ENCODE measurements around the gene MPZ.

The MPZ gene

GRCh38 chr1:161314201-161314981, 4.6 kb upstream of the MPZ start, which contains the start of gene SDHC:
TSS of gene SDHC (plus strand) at chr1:161314381. CDS start at chr1:161314406, 25 bp downstream.
- peaks cover 2% of the 10 kb centered on the region for H3K4me1 ChIP-seq (ENCODE audit: control insufficient read depth, low read depth, low read length)
- H3K36me3 ChIP-seq (ENCODE audit: control insufficient read depth, insufficient read depth, low read length): no peaks in the 10 kb centered on the region
- peak within 1 kb of the TSS; percentile 80 for H3K27ac ChIP-seq (ENCODE audit: low read depth, low read length)
- H2AK5ac ChIP-seq (ENCODE audit: low read length): no peak within 1 kb of the TSS
- H3K4ac ChIP-seq (ENCODE audit: low read depth, low read length): no peak within 1 kb of the TSS
- H3K4me2 ChIP-seq (ENCODE audit: low read length): peak within 1 kb of the TSS; percentile 81
- H2BK120ac ChIP-seq (ENCODE audit: low read depth, low read length): no peak within 1 kb of the TSS
- H2BK5ac ChIP-seq (ENCODE audit: low read length): no peak within 1 kb of the TSS
- no peak within 1 kb of the TSS for H2BK15ac ChIP-seq (replicated peaks; ENCODE audit: low read depth)
- H3K56ac ChIP-seq (ENCODE audit: low read length): peak within 1 kb of the TSS; percentile 95
- H4K5ac ChIP-seq (ENCODE audit: low read length): no peak within 1 kb of the TSS
- peak within 1 kb of the TSS; percentile 92 for H3K9ac ChIP-seq (ENCODE audit: low read length)
- no peak within 1 kb of the TSS for H3K23ac ChIP-seq (ENCODE audit: low read length)
- H3K79me2 ChIP-seq (ENCODE audit: control insufficient read depth, insufficient read depth, low read length): peaks cover 6% of the 10 kb centered on the region
- H3K4me3 ChIP-seq (ENCODE audit: low read length): peak within 1 kb of the TSS; percentile 86
- DNase-seq: peak; percentile 96
- peak within 1 kb of the TSS; percentile 82 for H3K18ac ChIP-seq (ENCODE audit: low read length)
- peak within 1 kb of the TSS; percentile 97 for H4K8ac ChIP-seq (ENCODE audit: low read depth, low read length)
- peaks cover 3% of the 10 kb centered on the region for H3K79me1 ChIP-seq (ENCODE audit: low read length)
- WGBS (ENCODE audit: extremely low coverage, insufficient coverage, low lambda C conversion rate): no CpG with 5 or more reads among the region's 45 CpGs
- H3K27me3 ChIP-seq (ENCODE audit: insufficient read depth, low read length, poor library complexity): no peaks in the 10 kb centered on the region

- Histone ChIP-seq H3K79me2 (ENCODE audit: control insufficient read depth, insufficient read depth, low read length) (peaks cover 6% of the 10 kb centered on the region), H3K4me2 (ENCODE audit: low read length) (peak overlapping the region; percentile 48), H4K5ac (ENCODE audit: low read length) (no peak overlapping the region), H3K23ac (ENCODE audit: low read length) (no peak overlapping the region), H3K4me3 (ENCODE audit: low read length) (peak overlapping the region; percentile 10), H2BK120ac (ENCODE audit: low read depth, low read length) (no peak overlapping the region), H2AK5ac (ENCODE audit: low read length) (no peak overlapping the region), H3K9ac (ENCODE audit: low read length) (peak overlapping the region; percentile 86), H4K8ac (ENCODE audit: low read depth, low read length) (no peak overlapping the region), H3K27me3 (ENCODE audit: insufficient read depth, low read length, poor library complexity) (no peaks in the 10 kb centered on the region), H3K4me1 (ENCODE audit: control insufficient read depth, low read depth, low read length) (peaks cover 2% of the 10 kb centered on the region), H2BK5ac (ENCODE audit: low read length) (no peak overlapping the region), H3K36me3 (ENCODE audit: control insufficient read depth, insufficient read depth, low read length) (no peaks in the 10 kb centered on the region), H3K56ac (ENCODE audit: low read length) (peak overlapping the region; percentile 87), H3K27ac (ENCODE audit: low read depth, low read length) (peak overlapping the region; percentile 39), H3K79me1 (ENCODE audit: low read length) (peaks cover 3% of the 10 kb centered on the region), H2BK15ac (replicated peaks; ENCODE audit: low read depth) (no peak overlapping the region), H3K4ac (ENCODE audit: low read depth, low read length) (no peak overlapping the region), H3K18ac (ENCODE audit: low read length) (no peak overlapping the region)
- WGBS (ENCODE audit: extremely low coverage, insufficient coverage, low lambda C conversion rate): no CpG with 5 or more reads among the region's 28 CpGs
- no peak for DNase-seq
These were observed 3.9 kb upstream of the MPZ start for GRCh38 chr1:161313554-161314200.

GRCh38 chr1:161311595-161312181, 1.9 kb upstream of the MPZ start:
- no peak overlapping the region for H3K56ac ChIP-seq (ENCODE audit: low read length)
- H3K79me1 ChIP-seq (ENCODE audit: low read length): peaks cover 2% of the 10 kb centered on the region
- no peak overlapping the region for H3K27ac ChIP-seq (ENCODE audit: low read depth, low read length)
- no peaks in the 10 kb centered on the region for H3K36me3 ChIP-seq (ENCODE audit: control insufficient read depth, insufficient read depth, low read length)
- no peaks in the 10 kb centered on the region for H3K27me3 ChIP-seq (ENCODE audit: insufficient read depth, low read length, poor library complexity)
- H2BK120ac ChIP-seq (ENCODE audit: low read depth, low read length): no peak overlapping the region
- no peak overlapping the region for H3K4ac ChIP-seq (ENCODE audit: low read depth, low read length)
- H4K8ac ChIP-seq (ENCODE audit: low read depth, low read length): no peak overlapping the region
- no peak overlapping the region for H3K4me2 ChIP-seq (ENCODE audit: low read length)
- H3K4me3 ChIP-seq (ENCODE audit: low read length): no peak overlapping the region
- H3K18ac ChIP-seq (ENCODE audit: low read length): no peak overlapping the region
- peaks cover 6% of the 10 kb centered on the region for H3K79me2 ChIP-seq (ENCODE audit: control insufficient read depth, insufficient read depth, low read length)
- DNase-seq: no peak
- no CpG with 5 or more reads among the region's 4 CpGs for WGBS (ENCODE audit: extremely low coverage, insufficient coverage, low lambda C conversion rate)
- peaks cover 2% of the 10 kb centered on the region for H3K4me1 ChIP-seq (ENCODE audit: control insufficient read depth, low read depth, low read length)
- no peak overlapping the region for H3K9ac ChIP-seq (ENCODE audit: low read length)
- H2AK5ac ChIP-seq (ENCODE audit: low read length): no peak overlapping the region
- no peak overlapping the region for H3K23ac ChIP-seq (ENCODE audit: low read length)
- H2BK15ac ChIP-seq (replicated peaks; ENCODE audit: low read depth): no peak overlapping the region
- H4K5ac ChIP-seq (ENCODE audit: low read length): no peak overlapping the region
- H2BK5ac ChIP-seq (ENCODE audit: low read length): no peak overlapping the region

- Histone ChIP-seq H3K27ac (ENCODE audit: low read depth, low read length) (no peak overlapping the region), H3K27me3 (ENCODE audit: insufficient read depth, low read length, poor library complexity) (no peaks in the 10 kb centered on the region), H2BK5ac (ENCODE audit: low read length) (no peak overlapping the region), H2AK5ac (ENCODE audit: low read length) (no peak overlapping the region), H3K56ac (ENCODE audit: low read length) (no peak overlapping the region), H3K4ac (ENCODE audit: low read depth, low read length) (no peak overlapping the region), H3K79me1 (ENCODE audit: low read length) (peaks cover 2% of the 10 kb centered on the region), H3K18ac (ENCODE audit: low read length) (no peak overlapping the region), H2BK15ac (replicated peaks; ENCODE audit: low read depth) (no peak overlapping the region), H3K23ac (ENCODE audit: low read length) (no peak overlapping the region), H3K4me1 (ENCODE audit: control insufficient read depth, low read depth, low read length) (peaks cover 2% of the 10 kb centered on the region), H3K4me2 (ENCODE audit: low read length) (no peak overlapping the region), H3K9ac (ENCODE audit: low read length) (no peak overlapping the region), H3K79me2 (ENCODE audit: control insufficient read depth, insufficient read depth, low read length) (no peaks in the 10 kb centered on the region), H3K36me3 (ENCODE audit: control insufficient read depth, insufficient read depth, low read length) (no peaks in the 10 kb centered on the region), H4K5ac (ENCODE audit: low read length) (no peak overlapping the region), H2BK120ac (ENCODE audit: low read depth, low read length) (no peak overlapping the region), H4K8ac (ENCODE audit: low read depth, low read length) (no peak overlapping the region), H3K4me3 (ENCODE audit: low read length) (no peak overlapping the region)
- DNase-seq: no peak
- no CpG with 5 or more reads among the region's 2 CpGs for WGBS (ENCODE audit: extremely low coverage, insufficient coverage, low lambda C conversion rate)
These were observed 1.7 kb downstream of the MPZ start for GRCh38 chr1:161307892-161308638.

- Histone ChIP-seq H2AK5ac (ENCODE audit: low read length) (no peak overlapping the region), H3K4me3 (ENCODE audit: low read length) (no peak overlapping the region), H3K27me3 (ENCODE audit: insufficient read depth, low read length, poor library complexity) (no peaks in the 10 kb centered on the region), H3K4ac (ENCODE audit: low read depth, low read length) (no peak overlapping the region), H4K8ac (ENCODE audit: low read depth, low read length) (no peak overlapping the region), H3K56ac (ENCODE audit: low read length) (peak overlapping the region; percentile 3), H2BK120ac (ENCODE audit: low read depth, low read length) (no peak overlapping the region), H3K27ac (ENCODE audit: low read depth, low read length) (no peak overlapping the region), H4K5ac (ENCODE audit: low read length) (no peak overlapping the region), H2BK5ac (ENCODE audit: low read length) (no peak overlapping the region), H3K79me2 (ENCODE audit: control insufficient read depth, insufficient read depth, low read length) (no peaks in the 10 kb centered on the region), H3K23ac (ENCODE audit: low read length) (no peak overlapping the region), H3K4me1 (ENCODE audit: control insufficient read depth, low read depth, low read length) (peaks cover 2% of the 10 kb centered on the region), H2BK15ac (replicated peaks; ENCODE audit: low read depth) (no peak overlapping the region), H3K36me3 (ENCODE audit: control insufficient read depth, insufficient read depth, low read length) (no peaks in the 10 kb centered on the region), H3K18ac (ENCODE audit: low read length) (no peak overlapping the region), H3K4me2 (ENCODE audit: low read length) (no peak overlapping the region), H3K79me1 (ENCODE audit: low read length) (peaks cover 2% of the 10 kb centered on the region), H3K9ac (ENCODE audit: low read length) (no peak overlapping the region)
- DNase-seq: peak; percentile 13
- no CpG with 5 or more reads among the region's 7 CpGs for WGBS (ENCODE audit: extremely low coverage, insufficient coverage, low lambda C conversion rate)
These were observed 2.5 kb downstream of the MPZ start for GRCh38 chr1:161307230-161307768.
